ENCODE data around the gene FOXQ1.
"Not testable (repeated sequence)": the region's sequence is repeated elsewhere in the genome, so short reads cannot be mapped to it uniquely, and the experiment has no call there.

Gene FOXQ1

DNA sequence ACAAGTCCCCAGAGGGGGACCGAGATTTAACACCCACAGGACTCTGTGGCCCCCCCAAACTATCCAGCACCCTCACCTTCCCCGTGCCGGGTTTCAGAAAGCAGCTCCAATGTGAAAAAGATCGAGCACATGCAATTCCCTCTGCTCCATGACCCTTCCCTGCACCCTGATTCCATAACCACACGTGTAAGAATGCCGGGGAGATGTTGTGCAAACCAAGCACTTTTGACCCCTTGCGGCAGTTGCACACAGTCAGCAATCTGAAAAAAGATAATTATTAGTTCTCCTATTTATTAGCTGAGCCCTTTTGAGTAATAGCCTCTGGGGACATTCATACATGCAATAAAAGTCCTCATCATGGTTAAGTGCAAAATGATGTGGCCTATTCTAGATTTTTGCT, 13.0 kb downstream of the FOXQ1 start:
- no peak for DNase-seq

DNA sequence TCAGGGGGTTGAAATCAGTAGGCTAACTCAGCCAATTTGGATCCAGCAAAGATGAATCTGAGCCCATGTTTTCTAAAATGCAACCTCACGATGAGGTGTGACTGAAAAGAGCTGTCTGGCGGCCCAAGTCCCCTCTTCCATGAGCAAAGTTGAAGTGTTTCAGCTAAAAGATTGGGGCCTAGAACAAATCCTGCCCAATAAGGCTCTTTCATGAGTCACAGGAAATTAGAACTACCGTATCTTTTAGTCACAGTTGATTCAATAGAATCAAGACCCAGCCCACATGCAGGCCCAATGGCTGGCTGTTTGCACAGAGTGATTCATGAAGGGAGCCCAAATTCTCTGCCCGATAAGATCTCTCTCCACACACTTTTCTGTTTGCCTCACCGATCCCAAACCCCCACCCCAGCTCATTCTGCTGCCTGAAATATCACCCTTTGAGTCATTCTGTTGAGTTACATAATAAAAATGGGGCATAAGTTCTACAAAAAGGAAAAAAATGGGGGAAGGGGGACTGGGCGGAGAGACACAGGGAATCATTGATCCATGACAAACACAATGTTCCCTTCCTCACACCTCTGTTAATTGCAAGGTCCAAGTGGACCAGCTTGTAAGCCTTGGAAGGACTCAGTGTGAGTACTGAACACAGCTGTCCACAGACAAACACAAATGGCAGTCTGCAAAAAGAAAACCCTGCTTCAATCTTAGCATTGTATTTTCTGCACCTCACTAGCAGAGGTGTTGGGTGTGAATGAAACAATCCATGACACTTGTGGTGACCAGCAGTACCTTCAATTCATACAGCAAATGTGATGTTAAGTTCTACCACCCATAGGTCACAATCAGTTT, 13.8 kb downstream of the FOXQ1 start:
- DNase-seq: no peak

GRCh38 chr6:1326535-1327121, 14.7 kb downstream of the FOXQ1 start:
- no peak for DNase-seq

DNA sequence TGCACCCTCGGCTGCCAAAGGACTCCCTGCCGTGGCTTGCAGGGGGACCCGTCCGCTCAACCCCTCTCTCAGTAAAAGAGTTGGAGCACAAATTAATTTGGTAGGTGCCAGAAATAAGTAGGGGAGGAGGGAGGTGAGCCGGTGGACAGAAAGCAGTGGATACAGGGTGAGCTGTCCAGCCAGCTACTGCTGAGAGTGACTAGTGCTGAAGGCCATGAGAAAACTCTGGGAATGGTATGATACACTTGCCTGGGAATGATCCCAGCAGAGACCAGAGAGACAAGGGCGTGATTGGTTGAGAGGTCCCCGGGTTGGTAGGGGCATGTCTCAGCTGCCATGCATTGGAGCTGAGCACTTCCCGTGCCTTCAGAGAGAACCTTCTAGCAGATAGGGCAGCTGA, 15.7 kb downstream of the FOXQ1 start:
- DNase-seq: no peak

GRCh38 chr6:1328129-1328800, 16.4 kb downstream of the FOXQ1 start:
- DNase-seq: no peak

- no peak for DNase-seq
These were observed 17.8 kb downstream of the FOXQ1 start for GRCh38 chr6:1329708-1330107.

GRCh38 chr6:1334684-1335083, 22.8 kb downstream of the FOXQ1 start:
- DNase-seq: no peak

- peak; percentile 40 for DNase-seq
These were observed 23.6 kb downstream of the FOXQ1 start for GRCh38 chr6:1335367-1336037.

GRCh38 chr6:1336246-1336843, 24.4 kb downstream of the FOXQ1 start:
- DNase-seq: peak; percentile 26

GRCh38 chr6:1337791-1338190, 25.9 kb downstream of the FOXQ1 start:
- DNase-seq: no peak

- no peak for DNase-seq
These were observed 34.2 kb downstream of the FOXQ1 start for GRCh38 chr6:1346101-1346500.

GRCh38 chr6:1346558-1347091, 34.7 kb downstream of the FOXQ1 start:
- peak; percentile 40 for DNase-seq

- DNase-seq: no peak
These were observed 35.3 kb downstream of the FOXQ1 start for GRCh38 chr6:1347161-1347560.

DNA sequence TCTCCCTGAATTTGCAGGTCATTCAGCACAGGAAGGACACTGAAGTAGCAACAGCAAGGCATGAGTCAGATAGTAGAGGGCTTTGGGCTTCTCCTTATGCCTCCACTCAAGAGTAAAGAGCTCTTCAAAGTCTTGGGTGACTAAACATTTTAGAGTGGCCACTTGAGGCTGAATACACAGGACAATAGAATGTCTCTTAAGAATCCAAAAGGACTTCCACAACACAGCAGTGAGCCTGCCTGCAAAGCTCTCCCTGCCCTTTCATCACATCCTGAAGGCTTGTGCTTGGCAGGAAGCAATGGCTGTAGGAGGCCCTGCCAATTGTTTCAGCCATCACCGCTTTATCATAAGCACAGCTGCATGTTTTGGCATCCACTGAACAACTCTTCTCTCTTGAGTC, 36.8 kb downstream of the FOXQ1 start:
- no peak for DNase-seq

- DNase-seq: no peak
These were observed 37.8 kb downstream of the FOXQ1 start for GRCh38 chr6:1349655-1350054.

DNA sequence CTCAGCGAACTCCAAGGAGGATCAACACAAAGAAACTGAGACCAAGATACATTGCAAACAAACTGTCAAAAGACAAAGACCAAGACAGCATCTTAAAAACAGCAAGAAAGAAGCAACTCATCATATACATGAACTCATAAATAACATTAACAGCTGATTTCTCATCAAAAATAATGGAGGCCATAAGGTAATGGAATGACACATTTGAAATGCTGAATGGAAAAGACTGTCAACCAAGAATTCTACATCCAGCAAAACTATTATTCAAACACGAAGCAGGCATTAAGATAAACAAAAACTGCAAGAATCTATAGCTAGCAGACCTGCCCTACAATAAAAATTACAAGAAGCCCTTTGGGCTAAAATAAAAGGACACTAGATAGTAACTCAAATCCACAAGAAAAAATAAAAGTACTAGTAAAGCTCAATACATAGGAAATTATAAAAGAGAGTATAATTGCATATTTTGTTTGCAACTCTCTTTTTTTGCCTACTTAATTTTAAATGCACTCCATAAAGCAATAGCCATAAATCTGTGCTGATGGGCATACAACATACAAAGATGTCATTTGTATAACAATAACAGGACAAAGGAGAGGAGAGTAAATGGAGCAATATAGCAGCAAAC, 39.6 kb downstream of the FOXQ1 start:
- no peak for DNase-seq

DNA sequence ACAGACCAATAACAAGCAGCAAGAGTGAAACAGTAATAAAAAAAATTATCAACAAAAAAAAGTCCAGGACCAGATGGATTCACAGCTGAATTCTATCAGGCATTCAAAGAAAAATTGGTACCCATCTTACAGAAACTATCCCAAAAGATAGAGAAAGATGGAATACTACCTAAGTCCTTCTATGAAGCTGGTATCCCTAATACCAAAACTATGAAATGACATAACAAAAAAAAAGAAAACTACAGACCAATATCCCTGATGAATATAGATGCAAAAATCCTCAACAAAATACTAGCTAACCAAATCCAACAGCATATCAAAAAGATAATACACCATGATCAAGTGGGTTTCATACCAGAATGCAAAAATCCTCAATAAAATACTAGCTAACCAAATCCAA, 43.2 kb downstream of the FOXQ1 start:
- DNase-seq: not testable (repeated sequence)

DNA sequence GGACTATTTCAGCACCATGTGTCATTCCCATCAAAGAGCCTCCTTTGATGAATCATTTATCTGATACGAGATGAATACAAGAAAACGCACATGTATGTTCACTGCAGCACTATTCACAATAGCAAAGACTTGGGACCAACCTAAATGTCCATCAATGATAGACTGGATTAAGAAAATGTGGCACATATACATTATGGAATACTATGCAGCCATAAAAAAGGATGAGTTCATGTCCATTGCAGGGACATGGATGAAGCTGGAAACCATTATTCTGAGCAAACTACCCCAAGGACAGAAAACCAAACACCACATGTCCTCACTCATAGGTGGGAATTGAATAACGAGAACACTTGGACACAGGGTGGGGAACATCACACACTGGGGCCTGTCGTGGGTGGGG, 49.8 kb downstream of the FOXQ1 start:
- not testable (repeated sequence) for DNase-seq

DNA sequence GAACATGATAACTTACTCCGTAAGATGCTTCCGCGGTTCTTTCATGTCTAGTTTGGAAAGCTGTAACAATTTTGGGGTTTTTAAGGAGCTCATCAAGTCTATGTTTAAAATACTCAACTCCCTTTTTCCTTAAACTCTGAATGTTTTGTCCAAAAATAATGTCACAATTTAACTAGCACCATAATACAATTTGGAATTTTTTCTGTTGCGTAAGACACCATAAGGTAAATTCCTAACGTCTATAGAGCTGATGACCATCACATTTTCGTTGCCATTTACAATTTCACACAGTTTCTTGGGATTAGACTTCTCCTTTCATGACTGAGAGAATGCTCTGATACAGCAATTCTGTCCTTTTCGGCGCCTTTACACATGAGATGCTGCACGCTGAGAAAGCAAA, 50.7 kb downstream of the FOXQ1 start:
- DNase-seq: no peak

DNA sequence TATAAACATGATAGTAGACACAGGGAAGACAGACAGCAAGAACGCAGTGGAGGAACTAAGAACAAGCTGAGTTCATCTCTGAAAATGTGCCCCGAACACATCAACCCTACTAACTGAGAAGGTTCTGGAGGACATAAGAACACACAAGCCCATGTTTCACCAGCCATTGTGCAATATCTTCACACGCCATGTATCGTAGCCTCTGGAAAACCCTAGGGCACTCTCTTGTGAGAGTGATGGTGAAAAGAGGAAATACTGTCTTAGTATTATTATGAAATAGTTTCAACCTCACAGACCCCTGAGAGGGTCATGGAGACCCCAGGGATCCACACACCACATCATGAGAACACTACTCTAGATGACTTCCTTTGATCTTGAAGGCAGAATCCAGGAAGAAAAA, 51.4 kb downstream of the FOXQ1 start:
- DNase-seq: no peak

- peak; percentile 41 for DNase-seq
These were observed 52.1 kb downstream of the FOXQ1 start for GRCh38 chr6:1363729-1364572.
